ENCODE measurements around the gene NAA35.

The NAA35 gene

DNA sequence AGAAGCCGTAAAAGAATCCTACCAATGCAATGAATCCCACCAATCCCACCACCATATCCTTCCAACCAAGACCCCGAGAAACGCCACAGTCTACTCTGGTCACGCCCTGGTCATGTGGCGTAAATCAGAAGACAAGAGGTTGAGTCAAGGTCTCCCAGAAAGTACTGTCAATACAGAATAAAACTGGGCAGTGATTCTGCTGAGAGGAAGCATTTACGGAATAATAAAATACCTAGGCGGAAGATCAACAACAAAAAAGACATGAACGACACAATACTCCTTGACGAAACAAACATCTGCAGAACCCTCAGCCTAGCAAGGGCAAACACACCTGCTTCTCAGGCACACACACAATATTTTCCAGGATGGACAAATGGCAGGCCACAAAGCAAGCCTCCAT lies 95.6 kb downstream of the NAA35 start:
- no peak for DNase-seq (ENCODE audit: low read depth in 1 of 2, low spot score in 1 of 2)
- no peaks in the 10 kb centered on the region for H3K27me3 ChIP-seq (ENCODE audit: insufficient read depth, poor library complexity, severe bottlenecking)
- H3K27ac ChIP-seq (replicated peaks) = no peak overlapping the region
- H3K4me3 ChIP-seq (replicated peaks; ENCODE audit: insufficient read depth, low read length) = no peak overlapping the region
- TF ChIP-seq POLR2AphosphoS5 (IDR thresholded peaks at IDR 0.05; ENCODE audit: low read depth) (no peak), SPI1 (IDR thresholded peaks at IDR 0.05; ENCODE audit: borderline replicate concordance, low read depth) (no peak), GABPA (IDR thresholded peaks at IDR 0.05; ENCODE audit: low read depth) (no peak)
- TF ChIP-seq, protein P1, sequence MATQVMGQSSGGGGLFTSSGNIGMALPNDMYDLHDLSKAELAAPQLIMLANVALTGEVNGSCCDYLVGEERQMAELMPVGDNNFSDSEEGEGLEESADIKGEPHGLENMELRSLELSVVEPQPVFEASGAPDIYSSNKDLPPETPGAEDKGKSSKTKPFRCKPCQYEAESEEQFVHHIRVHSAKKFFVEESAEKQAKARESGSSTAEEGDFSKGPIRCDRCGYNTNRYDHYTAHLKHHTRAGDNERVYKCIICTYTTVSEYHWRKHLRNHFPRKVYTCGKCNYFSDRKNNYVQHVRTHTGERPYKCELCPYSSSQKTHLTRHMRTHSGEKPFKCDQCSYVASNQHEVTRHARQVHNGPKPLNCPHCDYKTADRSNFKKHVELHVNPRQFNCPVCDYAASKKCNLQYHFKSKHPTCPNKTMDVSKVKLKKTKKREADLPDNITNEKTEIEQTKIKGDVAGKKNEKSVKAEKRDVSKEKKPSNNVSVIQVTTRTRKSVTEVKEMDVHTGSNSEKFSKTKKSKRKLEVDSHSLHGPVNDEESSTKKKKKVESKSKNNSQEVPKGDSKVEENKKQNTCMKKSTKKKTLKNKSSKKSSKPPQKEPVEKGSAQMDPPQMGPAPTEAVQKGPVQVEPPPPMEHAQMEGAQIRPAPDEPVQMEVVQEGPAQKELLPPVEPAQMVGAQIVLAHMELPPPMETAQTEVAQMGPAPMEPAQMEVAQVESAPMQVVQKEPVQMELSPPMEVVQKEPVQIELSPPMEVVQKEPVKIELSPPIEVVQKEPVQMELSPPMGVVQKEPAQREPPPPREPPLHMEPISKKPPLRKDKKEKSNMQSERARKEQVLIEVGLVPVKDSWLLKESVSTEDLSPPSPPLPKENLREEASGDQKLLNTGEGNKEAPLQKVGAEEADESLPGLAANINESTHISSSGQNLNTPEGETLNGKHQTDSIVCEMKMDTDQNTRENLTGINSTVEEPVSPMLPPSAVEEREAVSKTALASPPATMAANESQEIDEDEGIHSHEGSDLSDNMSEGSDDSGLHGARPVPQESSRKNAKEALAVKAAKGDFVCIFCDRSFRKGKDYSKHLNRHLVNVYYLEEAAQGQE (IDR thresholded peaks at IDR 0.05; ENCODE audit: insufficient replicate concordance, low read depth) = no peak
- TF ChIP-seq, protein P2, sequence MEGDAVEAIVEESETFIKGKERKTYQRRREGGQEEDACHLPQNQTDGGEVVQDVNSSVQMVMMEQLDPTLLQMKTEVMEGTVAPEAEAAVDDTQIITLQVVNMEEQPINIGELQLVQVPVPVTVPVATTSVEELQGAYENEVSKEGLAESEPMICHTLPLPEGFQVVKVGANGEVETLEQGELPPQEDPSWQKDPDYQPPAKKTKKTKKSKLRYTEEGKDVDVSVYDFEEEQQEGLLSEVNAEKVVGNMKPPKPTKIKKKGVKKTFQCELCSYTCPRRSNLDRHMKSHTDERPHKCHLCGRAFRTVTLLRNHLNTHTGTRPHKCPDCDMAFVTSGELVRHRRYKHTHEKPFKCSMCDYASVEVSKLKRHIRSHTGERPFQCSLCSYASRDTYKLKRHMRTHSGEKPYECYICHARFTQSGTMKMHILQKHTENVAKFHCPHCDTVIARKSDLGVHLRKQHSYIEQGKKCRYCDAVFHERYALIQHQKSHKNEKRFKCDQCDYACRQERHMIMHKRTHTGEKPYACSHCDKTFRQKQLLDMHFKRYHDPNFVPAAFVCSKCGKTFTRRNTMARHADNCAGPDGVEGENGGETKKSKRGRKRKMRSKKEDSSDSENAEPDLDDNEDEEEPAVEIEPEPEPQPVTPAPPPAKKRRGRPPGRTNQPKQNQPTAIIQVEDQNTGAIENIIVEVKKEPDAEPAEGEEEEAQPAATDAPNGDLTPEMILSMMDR (IDR thresholded peaks at IDR 0.05; ENCODE audit: insufficient read depth, low read length) = no peak

DNA sequence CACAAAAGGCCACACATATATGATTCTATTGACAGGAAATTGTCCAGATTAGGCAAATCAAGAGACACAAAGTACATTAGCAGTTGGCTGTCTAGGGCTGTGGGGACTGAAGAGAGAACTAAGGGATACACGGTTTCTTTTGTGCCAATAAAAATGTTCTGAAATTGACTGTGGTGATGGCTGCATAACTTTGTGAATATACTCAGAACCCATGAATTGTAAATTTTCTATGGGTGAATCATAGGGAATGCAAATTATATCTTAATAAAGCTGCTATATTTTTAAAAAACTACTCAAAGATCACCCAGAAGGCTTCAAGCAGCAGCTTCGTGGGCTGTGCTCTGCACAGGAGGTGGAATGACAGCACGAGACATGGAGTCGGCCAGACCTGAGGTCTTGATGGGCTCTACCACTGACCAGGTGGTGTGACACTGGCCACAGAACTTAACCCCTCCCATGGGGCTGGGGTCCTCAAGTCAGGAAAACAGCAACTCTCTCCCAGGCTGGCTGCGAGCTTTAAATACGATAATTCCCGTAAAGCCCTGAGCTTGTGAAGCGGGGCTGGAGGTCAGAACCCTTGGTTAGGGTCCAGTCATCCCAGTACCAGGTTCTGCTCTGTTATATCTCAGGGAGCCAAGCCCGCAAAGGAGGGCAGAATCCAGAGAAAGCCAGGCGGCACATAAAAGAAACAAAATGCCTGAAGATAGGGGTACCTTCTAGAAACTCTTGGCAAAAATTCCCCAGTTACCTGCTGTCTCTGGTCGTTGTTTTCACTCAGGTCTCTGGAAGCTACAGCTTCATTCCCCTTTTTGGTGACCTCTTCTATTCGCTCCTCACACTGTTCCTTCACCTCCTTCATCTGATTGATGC lies 99.3 kb downstream of the NAA35 start:
- Histone ChIP-seq H3K4me3 (replicated peaks; ENCODE audit: insufficient read depth, low read length) (no peak overlapping the region), H3K27ac (replicated peaks) (no peak overlapping the region), H3K27me3 (ENCODE audit: insufficient read depth, poor library complexity, severe bottlenecking) (no peaks in the 10 kb centered on the region)
- DNase-seq (ENCODE audit: low read depth in 1 of 2, low spot score in 1 of 2) = no peak
- TF ChIP-seq, protein P1 (IDR thresholded peaks at IDR 0.05; ENCODE audit: insufficient replicate concordance, low read depth) = no peak
- TF ChIP-seq, protein P2 (IDR thresholded peaks at IDR 0.05; ENCODE audit: insufficient read depth, low read length) = no peak
- TF ChIP-seq POLR2AphosphoS5 (IDR thresholded peaks at IDR 0.05; ENCODE audit: low read depth) = no peak
- TF ChIP-seq SPI1 (IDR thresholded peaks at IDR 0.05; ENCODE audit: borderline replicate concordance, low read depth) = no peak
- TF ChIP-seq GABPA (IDR thresholded peaks at IDR 0.05; ENCODE audit: low read depth) = no peak

DNA sequence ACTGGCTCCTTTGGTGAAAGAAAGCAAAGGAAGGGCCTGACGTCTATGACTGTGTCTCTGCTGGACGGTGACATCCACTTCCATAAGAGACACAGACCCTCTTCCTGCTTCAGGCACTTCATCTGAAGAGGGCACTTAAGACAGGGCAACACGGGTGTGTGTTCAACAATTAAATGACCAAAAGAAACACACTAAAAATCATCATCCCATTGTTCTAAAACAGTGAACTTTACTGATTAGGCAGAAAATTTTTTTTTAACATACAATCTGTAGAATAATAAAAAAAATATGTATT lies 99.9 kb downstream of the NAA35 start:
- Histone ChIP-seq H3K27me3 (ENCODE audit: insufficient read depth, poor library complexity, severe bottlenecking) (no peaks in the 10 kb centered on the region), H3K27ac (replicated peaks) (no peak overlapping the region), H3K4me3 (replicated peaks; ENCODE audit: insufficient read depth, low read length) (no peak overlapping the region)
- TF ChIP-seq, protein P2 (IDR thresholded peaks at IDR 0.05; ENCODE audit: insufficient read depth, low read length) = no peak
- DNase-seq (ENCODE audit: low read depth in 1 of 2, low spot score in 1 of 2) = no peak

DNA sequence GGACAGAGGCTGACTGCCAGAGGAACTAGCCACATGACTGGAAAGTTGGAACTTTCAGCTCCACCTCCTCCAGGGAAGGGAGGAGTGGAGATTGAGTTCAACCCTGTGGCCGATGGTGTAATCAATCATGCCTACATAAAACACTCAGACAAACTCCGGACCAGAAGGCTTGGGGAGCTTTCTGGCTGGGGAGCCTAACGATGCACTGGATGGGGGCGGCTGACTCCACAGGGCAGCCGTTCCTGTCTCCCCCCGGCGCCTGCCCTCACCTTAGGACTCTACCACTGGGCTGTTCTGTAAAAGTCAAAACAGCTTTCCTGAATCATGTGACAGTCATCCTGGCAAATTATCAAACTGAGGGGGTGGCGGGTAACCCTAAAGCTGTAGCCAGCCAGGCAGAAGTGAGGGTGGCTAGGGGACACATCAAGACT lies 100.4 kb downstream of the NAA35 start:
- TF ChIP-seq, protein P2 (IDR thresholded peaks at IDR 0.05; ENCODE audit: insufficient read depth, low read length) = no peak
- no peak for DNase-seq (ENCODE audit: low read depth in 1 of 2, low spot score in 1 of 2)
- no peak overlapping the region for H3K4me3 ChIP-seq (replicated peaks; ENCODE audit: insufficient read depth, low read length)
- no peak overlapping the region for H3K27ac ChIP-seq (replicated peaks)
- H3K27me3 ChIP-seq (ENCODE audit: insufficient read depth, poor library complexity, severe bottlenecking) = no peaks in the 10 kb centered on the region

All from HL-60 (cell line).